T47D (cell line): ENCODE results near the gene PFDN4.

ENCODE experiments used
- DNase-seq, 2 experiments: peaks; one replicate each; pipeline versions ENCODE4 v3.0.0 to v3.0.0-alpha.2; 2011 to 2012; ENCODE audit warnings: low read depth in 1 of 2, low spot score in 1 of 2
- JUND ChIP-seq: IDR thresholded peaks from 2 replicates; pipeline ENCODE4 v1.6.1; 2012; ENCODE audit warnings: low read depth
- in situ Hi-C: cut with HindIII; loops from 2 replicates; pipeline ENCODE4 v1.10.0; 2016; ENCODE audit warnings: low sequenced_read_pairs, low pct_unique_long_range_greater_than_20kb

Gene PFDN4, protein sequence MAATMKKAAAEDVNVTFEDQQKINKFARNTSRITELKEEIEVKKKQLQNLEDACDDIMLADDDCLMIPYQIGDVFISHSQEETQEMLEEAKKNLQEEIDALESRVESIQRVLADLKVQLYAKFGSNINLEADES

GRCh38 chr20:54207743-54208547, at the start of gene PFDN4:
Gene PFDN4, plus strand, starts transcription at chr20:54208087. Its CDS starts 14 bp downstream, at chr20:54208101.
- peak; percentile 92 to 96 for DNase-seq
- TF ChIP-seq JUND = no peak; the same call in 1 of the 2 replicates
- in situ Hi-C loops = no loop called here

- TF ChIP-seq JUND = no peak
- in situ Hi-C loops = no loop called here
- no peak for DNase-seq
Observed at GRCh38 chr20:54158226-54158625, 49.7 kb upstream of the PFDN4 start.

- no peak for DNase-seq
- in situ Hi-C loops = no loop called here
- no peak for TF ChIP-seq JUND
Observed at GRCh38 chr20:54158856-54159418, 49.0 kb upstream of the PFDN4 start.

DNA sequence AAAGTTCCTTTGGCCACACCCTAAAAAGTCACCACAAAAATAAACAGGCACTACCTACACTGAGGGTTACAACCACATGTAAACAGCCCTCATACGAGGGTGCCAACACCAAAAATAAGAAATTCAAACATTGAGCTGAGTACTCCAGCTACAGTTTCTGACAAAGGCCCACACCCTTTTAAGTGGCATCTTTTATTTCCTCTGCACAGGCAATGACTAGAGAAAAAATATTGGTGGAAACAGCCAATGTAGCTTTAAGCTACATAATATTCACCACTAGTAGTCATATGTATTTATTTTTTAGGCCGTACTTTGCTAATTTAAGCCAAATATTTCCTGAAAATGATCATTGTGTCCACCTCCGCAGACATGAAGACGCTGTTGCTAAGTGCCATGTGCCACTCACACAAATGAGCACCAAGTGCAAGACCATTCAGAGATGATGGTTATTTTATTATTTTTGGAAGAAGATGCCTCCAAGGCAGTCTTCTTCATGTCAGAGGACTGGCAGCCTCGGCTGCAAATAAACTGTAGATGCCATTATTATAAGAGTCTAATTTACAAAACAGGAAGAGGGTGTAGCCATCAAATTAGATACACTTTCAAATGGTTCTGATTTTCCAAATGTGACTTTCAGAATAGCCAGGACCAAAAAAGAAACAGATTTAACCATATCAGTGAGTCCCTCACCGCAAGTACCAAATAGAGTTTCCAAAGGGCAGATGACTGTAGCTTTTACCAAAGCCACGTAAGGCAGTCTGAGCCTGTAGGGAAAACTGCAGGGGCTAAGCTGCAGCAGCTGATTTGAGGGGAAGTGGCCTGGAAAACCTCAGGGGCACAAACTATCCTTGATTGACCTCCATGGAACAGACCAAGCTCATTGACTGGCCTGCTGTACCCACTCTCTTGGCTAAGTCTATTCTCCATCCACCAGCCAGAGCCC, 47.6 kb upstream of the PFDN4 start:
- in situ Hi-C loops = no loop called here
- DNase-seq = no peak
- no peak for TF ChIP-seq JUND

DNA sequence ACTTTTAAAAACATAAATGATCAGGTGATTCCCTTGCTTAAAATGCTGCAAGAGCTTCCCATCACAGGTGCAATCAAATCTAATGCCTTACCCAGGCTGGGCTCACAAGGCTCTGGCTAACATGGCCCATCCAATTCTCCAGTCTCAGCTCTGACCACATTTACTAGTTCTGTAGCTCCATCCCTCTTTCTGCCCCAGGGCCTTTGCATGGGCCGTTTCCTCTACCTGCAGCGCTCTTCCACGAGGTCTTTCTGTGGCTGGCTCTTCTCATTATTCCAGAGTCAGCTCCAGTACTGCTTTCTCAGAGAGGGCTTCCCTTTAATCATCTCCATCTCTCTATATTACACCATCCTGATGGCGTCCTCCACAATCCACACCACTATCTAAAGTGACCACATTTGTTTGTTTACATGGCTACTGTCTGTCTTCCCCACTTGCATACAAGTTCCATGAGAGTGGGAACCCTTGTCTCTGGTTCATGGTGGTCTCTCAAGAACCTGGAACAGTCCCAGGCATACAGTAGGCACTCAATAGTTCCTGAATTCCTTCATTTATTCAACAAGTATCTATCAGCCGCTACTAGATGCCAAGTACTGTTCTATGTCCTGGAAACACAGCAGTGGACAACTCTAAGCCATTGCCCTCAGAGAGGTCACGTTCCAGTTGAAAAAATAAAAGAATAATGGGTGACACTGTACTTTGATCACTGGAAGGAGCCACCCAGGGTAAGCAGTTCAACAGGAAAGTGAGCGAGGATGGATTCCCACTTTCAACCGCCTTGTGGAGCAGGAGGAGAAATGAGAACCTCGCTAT, 46.7 kb upstream of the PFDN4 start:
- DNase-seq = no peak
- in situ Hi-C loops = no loop called here
- no peak for TF ChIP-seq JUND

GRCh38 chr20:54161821-54162149, 46.1 kb upstream of the PFDN4 start:
- in situ Hi-C loops = no loop called here
- no peak for TF ChIP-seq JUND
- no peak for DNase-seq

DNA sequence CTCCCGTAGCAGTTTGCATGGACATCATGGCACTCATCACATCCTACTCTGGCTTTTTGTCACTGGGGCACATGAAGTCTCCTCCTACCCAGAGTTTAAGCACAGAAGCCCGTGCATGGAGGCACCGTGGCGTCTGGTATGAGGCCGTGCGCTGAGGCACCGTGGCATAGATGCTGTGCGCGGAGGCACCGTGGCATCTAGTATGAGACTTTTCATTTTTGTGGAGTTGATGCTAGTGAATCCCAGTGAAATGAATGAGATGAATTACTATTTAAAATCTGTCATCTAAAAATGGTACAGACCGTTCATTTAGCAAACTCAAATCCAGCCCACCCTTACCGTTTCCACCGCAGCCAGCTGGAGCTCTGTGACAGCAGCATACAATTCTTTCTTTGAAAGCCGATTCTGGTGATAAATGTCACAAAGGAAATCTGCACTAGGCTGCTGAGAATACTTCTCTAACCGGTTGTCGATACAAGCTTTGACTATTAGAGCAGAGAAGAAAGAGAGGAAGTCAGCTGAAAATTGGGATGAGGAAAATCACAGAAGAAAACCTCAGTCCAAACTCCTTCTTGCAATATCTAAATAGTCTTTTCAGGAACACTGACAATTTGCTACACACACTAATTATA, 45.4 kb upstream of the PFDN4 start:
- DNase-seq = no peak
- in situ Hi-C loops = no loop called here
- TF ChIP-seq JUND = no peak

DNA sequence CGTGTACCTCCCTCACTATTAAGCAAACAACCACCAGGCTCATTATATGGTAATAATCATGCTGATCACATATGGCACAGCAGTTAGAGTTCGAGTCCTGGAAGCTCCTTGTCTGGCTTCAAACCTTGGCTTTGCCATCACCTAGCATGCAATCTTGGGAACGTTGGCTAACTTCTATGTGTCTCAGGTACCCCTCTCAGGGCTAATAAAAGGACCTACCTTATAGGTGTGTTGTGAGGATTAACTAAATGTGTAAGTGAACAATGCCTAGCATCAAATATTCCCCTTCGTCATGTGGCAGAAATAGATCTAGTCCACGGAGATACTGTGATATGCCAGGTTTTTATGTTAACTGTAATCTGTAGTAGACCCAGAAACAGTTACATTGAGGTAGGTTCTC, 44.5 kb upstream of the PFDN4 start:
- in situ Hi-C loops = no loop called here
- no peak for DNase-seq
- no peak for TF ChIP-seq JUND

DNA sequence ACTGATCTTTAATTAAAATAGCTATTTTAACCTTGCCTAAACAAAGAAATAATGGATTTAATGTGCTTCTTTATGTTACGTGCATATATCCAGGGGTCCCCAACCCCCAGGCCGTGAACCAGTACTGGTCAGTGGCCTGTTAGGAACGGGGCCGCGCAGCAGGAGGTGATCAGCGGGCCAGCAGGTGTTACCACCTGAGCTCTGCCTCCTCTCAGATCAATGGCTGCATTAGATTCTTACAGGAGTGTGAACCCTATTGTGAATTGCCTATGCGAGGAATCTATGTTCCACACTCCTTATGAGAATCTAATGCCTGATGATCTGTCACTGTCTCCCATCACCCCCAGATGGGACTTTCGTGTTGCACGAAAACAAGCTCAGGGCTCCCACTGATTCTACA, 42.9 kb upstream of the PFDN4 start:
- TF ChIP-seq JUND = no peak
- DNase-seq = no peak
- in situ Hi-C loops = no loop called here

- no peak for DNase-seq
- in situ Hi-C loops = no loop called here
- no peak for TF ChIP-seq JUND
Observed at GRCh38 chr20:54165803-54166202, 42.1 kb upstream of the PFDN4 start.

DNA sequence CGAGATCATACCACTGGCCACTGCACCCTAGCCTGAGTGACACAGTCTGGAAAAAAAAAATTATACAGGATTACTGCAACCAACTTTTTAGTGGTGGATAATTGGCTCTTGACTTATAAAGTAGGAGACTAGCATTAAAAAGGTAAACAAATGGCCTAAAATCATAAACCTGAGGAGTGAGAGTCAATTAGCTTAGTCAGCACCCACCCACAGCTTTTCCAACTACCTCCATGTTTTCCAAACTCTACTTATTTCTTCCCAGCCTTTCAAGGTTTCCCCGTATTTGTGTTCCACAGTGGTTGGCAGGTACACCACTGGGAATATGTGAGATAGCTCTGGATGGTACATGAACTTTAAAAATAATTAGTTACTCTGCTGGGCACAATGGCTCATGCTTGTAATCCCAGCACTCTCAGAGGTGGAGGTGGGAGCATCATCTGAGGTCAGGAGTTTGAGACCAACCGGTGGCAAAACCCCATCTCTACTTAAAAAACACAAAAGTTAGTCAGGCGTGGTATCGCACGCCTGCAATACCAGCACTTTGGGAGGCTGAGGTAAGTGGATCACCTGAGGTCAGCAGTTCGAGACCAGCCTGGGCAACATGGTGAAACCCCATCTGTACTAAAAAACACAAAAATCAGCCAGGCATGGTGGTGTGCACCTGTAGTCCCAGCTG, 40.8 kb upstream of the PFDN4 start:
- in situ Hi-C loops = no loop called here
- no peak for DNase-seq
- TF ChIP-seq JUND = no peak
